Neural cell (in vitro differentiated cells): ENCODE measurements around the gene ZNF761.

Experiments
- EP300 ChIP-seq: fragments of 450-650 bp; conservative IDR thresholded peaks from 2 replicates; pipeline ENCODE4 v1.6.1; 2014; ENCODE audit warnings: antibody characterized with exemption, mild to moderate bottlenecking, moderate library complexity; ENCODE audit not compliant: poor library complexity, severe bottlenecking
- EZH2 ChIP-seq: fragments of 200-600, 300-800 bp; shearing (Covaris generic), sonication (generic); IDR thresholded peaks from 2 replicates; pipeline ENCODE4 v1.6.1; 2014; ENCODE audit warnings: antibody characterized with exemption, low read length, borderline replicate concordance, mild to moderate bottlenecking; ENCODE audit not compliant: insufficient read depth, poor library complexity, severe bottlenecking
- POLR2AphosphoS5 ChIP-seq: IDR thresholded peaks from 2 replicates; pipeline ENCODE4 v1.6.1; 2012
- TAF1 ChIP-seq: IDR thresholded peaks from 2 replicates; pipeline ENCODE4 v1.6.1; 2012; ENCODE audit warnings: low read depth
- TF ChIP-seq, protein P1 (sequence below): fragments of 450-650 bp; IDR thresholded peaks from 2 replicates; pipeline ENCODE4 v1.5.1; 2014; ENCODE audit warnings: antibody characterized with exemption, mild to moderate bottlenecking, moderate library complexity; ENCODE audit not compliant: poor library complexity, severe bottlenecking
- TF ChIP-seq, protein P2 (sequence below): IDR thresholded peaks from 2 replicates; pipeline ENCODE4 v1.6.1; 2012; ENCODE audit warnings: borderline replicate concordance

DNA sequence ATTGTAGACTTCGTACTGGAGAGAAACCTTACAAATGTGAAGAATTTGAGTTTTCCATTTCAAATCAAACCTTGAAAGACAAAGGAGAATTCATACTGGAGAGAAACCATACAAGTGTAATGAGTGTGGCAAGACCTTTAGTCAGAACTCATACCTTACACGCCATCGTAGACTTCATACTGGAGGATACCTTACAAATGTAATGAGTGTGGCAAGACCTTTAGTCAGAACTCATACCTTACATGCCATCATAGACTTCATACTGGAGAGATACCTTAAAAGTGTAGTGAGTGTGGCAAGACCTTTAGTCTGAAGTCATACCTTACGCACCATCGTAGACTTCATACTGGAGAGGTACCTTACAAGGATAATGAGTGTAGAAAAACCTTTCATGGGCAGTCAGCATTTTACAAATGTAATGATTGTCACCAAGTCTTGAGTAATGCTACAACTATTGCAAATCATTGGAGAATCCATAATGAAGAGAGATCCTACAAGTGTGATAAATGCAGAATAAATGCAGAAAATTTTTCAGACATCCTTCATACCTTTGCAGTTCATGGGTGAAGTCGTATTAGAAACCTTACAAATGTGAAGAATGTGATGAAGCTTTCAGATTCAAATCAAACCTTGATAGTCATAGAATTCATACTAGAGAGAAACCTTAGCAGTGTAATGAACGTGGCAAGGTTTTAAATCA is 22.1 kb upstream of the ZNF761 start:
- TF ChIP-seq EZH2, result no peak
- no peak for TF ChIP-seq EP300
- TF ChIP-seq, protein P1, sequence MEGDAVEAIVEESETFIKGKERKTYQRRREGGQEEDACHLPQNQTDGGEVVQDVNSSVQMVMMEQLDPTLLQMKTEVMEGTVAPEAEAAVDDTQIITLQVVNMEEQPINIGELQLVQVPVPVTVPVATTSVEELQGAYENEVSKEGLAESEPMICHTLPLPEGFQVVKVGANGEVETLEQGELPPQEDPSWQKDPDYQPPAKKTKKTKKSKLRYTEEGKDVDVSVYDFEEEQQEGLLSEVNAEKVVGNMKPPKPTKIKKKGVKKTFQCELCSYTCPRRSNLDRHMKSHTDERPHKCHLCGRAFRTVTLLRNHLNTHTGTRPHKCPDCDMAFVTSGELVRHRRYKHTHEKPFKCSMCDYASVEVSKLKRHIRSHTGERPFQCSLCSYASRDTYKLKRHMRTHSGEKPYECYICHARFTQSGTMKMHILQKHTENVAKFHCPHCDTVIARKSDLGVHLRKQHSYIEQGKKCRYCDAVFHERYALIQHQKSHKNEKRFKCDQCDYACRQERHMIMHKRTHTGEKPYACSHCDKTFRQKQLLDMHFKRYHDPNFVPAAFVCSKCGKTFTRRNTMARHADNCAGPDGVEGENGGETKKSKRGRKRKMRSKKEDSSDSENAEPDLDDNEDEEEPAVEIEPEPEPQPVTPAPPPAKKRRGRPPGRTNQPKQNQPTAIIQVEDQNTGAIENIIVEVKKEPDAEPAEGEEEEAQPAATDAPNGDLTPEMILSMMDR, result no peak
- no peak for TF ChIP-seq POLR2AphosphoS5
- no peak for TF ChIP-seq TAF1
- TF ChIP-seq, protein P2, sequence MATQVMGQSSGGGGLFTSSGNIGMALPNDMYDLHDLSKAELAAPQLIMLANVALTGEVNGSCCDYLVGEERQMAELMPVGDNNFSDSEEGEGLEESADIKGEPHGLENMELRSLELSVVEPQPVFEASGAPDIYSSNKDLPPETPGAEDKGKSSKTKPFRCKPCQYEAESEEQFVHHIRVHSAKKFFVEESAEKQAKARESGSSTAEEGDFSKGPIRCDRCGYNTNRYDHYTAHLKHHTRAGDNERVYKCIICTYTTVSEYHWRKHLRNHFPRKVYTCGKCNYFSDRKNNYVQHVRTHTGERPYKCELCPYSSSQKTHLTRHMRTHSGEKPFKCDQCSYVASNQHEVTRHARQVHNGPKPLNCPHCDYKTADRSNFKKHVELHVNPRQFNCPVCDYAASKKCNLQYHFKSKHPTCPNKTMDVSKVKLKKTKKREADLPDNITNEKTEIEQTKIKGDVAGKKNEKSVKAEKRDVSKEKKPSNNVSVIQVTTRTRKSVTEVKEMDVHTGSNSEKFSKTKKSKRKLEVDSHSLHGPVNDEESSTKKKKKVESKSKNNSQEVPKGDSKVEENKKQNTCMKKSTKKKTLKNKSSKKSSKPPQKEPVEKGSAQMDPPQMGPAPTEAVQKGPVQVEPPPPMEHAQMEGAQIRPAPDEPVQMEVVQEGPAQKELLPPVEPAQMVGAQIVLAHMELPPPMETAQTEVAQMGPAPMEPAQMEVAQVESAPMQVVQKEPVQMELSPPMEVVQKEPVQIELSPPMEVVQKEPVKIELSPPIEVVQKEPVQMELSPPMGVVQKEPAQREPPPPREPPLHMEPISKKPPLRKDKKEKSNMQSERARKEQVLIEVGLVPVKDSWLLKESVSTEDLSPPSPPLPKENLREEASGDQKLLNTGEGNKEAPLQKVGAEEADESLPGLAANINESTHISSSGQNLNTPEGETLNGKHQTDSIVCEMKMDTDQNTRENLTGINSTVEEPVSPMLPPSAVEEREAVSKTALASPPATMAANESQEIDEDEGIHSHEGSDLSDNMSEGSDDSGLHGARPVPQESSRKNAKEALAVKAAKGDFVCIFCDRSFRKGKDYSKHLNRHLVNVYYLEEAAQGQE, result no peak
